Tibial artery (tissue), 4 donors: ENCODE results near the gene ADRM1.

ENCODE experiments used
- DNase-seq, 2 donors: peaks; one replicate each; pipeline ENCODE4 v3.0.0-alpha.2; 2019
- H3K27ac ChIP-seq, 2 donors: fragments of 200-600 bp; sonication (generic) in 1 of 2; 1 replicate in 1 of 2; 2 replicates in 1 of 2; pipeline ENCODE4 v1.5.1; 2018 to 2019; ENCODE audit warnings: mild to moderate bottlenecking in 1 of 2
- H3K27me3 ChIP-seq, 2 donors: fragments of 200-600 bp; sonication (generic) in 1 of 2; one replicate each; pipeline versions ENCODE4 v1.5.1 to v1.6.0; 2016 to 2019
- H3K36me3 ChIP-seq, 3 donors: fragments of 200-600 bp; sonication (generic) in 2 of 3; one replicate each; pipeline ENCODE4 v1.5.1; 2016 to 2019; ENCODE audit warnings: mild to moderate bottlenecking in 2 of 3
- H3K4me1 ChIP-seq, 4 donors: fragments of 200-600 bp; sonication (generic) in 2 of 4; 1 replicate in 3 of 4; 2 replicates in 1 of 4; pipeline ENCODE4 v1.5.1; 2016 to 2019
- H3K4me3 ChIP-seq, 2 donors: fragments of 200-600 bp; sonication (generic) in 1 of 2; 1 replicate in 1 of 2; 2 replicates in 1 of 2; pipeline ENCODE4 v1.5.1; 2018 to 2019; ENCODE audit warnings: mild to moderate bottlenecking in 2 of 2
- H3K9me3 ChIP-seq, 3 donors: fragments of 200-600 bp; sonication (generic) in 1 of 3; one replicate each; pipeline ENCODE4 v1.5.1; 2016 to 2019
- intact Hi-C: fragments of 100-400 bp; cut with DNase I; formaldehyde crosslinking; loops from one replicate; pipeline ENCODE4 v1.15.0; 2023; ENCODE audit warnings: low total_unique reads
- TF ChIP-seq, protein P1 (sequence below), 2 experiments: fragments of 200-600 bp in 1 of 2; fragments of 450-650 bp in 1 of 2; IDR thresholded peaks; one replicate each; pipeline ENCODE4 v1.5.1; 2017 to 2019; ENCODE audit warnings: antibody characterized with exemption in 2 of 2, mild to moderate bottlenecking in 1 of 2, moderate library complexity in 1 of 2

Gene ADRM1

DNA sequence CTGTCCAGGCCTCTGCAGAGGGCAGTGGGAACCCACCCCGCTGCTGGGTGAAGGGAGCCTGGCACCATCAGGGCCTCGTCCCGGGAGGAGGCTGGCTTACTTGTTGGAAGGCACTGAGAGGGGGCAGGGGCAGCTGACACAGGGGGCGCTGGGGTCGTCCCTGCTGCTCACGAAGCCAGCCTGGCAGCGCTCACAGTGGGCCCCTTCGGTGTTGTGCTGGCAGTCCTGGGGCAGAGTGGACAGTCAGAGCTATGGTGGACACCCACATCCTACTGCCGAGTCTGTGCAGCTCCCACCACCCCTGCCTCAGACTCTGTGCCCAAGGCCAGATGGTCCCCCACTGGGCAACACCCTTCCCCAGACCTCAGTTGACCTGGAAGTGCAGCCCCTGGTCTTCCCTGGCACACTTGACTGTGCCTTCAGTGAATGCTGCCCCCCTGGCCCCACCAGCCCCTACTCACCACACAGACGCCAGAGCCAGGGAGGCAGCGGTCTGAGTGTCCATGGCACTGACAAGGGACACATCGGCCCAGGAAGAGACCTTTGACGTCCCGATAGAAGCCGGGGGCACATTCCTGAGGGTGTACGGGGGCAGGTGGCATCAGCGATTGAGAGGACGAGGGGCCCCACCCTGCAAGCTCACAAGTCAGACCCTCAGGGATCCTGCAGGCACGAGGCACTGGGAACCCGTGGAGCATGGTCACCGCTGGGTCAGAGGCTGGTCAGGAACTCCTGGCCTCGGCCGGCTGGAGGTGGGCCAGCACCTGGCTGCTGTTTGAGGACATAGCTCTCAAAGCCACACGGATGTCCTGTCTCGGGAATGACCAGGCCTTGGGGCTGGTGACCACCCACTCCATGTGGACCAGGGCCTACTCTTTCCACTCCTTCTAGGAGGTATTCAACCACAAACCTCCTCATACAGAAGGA is 21.4 kb downstream of the ADRM1 start:
- Histone ChIP-seq H3K4me1 (no peaks in the 10 kb centered on the region), H3K9me3 (no peaks in the 10 kb centered on the region), H3K4me3 (no peak overlapping the region), H3K36me3 (peaks cover 89 to 96% (median 90%) of the 10 kb centered on the region in 3 donors), H3K27ac (no peak overlapping the region), H3K27me3 (no peaks in the 10 kb centered on the region)
- no peak for DNase-seq
- intact Hi-C loops, result no loop called here
- TF ChIP-seq, protein P1, sequence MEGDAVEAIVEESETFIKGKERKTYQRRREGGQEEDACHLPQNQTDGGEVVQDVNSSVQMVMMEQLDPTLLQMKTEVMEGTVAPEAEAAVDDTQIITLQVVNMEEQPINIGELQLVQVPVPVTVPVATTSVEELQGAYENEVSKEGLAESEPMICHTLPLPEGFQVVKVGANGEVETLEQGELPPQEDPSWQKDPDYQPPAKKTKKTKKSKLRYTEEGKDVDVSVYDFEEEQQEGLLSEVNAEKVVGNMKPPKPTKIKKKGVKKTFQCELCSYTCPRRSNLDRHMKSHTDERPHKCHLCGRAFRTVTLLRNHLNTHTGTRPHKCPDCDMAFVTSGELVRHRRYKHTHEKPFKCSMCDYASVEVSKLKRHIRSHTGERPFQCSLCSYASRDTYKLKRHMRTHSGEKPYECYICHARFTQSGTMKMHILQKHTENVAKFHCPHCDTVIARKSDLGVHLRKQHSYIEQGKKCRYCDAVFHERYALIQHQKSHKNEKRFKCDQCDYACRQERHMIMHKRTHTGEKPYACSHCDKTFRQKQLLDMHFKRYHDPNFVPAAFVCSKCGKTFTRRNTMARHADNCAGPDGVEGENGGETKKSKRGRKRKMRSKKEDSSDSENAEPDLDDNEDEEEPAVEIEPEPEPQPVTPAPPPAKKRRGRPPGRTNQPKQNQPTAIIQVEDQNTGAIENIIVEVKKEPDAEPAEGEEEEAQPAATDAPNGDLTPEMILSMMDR (IDR thresholded peaks at IDR 0.05), result no peak

DNA sequence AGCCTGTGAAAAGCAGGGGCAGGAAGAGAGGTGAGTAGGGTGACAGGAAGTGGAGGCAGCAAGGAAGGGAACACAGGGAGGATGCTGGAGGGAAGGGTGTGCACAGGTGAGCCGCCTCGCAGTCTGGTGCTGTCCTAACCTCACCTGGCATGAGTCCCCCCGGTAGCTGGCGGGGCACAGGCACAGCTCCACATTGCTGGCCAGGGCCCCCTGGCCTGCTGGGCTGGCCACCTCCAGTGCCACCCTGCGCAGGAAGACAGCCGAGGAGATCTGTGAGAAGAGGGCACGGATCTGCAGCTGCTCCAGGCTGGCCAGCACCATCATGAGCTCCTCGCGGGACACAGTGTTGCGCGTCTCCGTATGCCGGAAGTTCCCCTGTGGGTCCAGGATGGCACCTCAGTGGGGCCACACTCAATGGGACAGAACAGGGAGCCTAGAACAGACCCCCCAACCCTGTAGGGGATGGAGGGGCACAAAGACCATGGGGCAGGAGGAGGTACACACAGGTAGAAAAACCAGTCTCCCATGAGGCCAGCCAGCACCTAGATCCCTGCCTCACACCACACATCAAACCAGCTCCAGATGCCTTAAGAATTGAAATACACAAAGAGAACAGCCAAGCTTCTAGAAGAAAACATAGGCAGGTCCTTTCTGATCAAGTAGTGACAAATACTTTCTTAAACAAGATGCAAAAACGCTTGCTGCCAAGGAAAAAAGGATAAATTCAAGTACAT is 22.5 kb downstream of the ADRM1 start:
- TF ChIP-seq, protein P1 (IDR thresholded peaks at IDR 0.05), result no peak
- no peak overlapping the region for H3K4me3 ChIP-seq
- no peak overlapping the region for H3K27ac ChIP-seq
- no peaks in the 10 kb centered on the region for H3K9me3 ChIP-seq
- H3K27me3 ChIP-seq, result no peaks in the 10 kb centered on the region
- no peaks in the 10 kb centered on the region for H3K4me1 ChIP-seq
- peaks cover 91 to 96% (median 92%) of the 10 kb centered on the region in 3 donors for H3K36me3 ChIP-seq
- intact Hi-C loops, result no loop called here
- no peak for DNase-seq

DNA sequence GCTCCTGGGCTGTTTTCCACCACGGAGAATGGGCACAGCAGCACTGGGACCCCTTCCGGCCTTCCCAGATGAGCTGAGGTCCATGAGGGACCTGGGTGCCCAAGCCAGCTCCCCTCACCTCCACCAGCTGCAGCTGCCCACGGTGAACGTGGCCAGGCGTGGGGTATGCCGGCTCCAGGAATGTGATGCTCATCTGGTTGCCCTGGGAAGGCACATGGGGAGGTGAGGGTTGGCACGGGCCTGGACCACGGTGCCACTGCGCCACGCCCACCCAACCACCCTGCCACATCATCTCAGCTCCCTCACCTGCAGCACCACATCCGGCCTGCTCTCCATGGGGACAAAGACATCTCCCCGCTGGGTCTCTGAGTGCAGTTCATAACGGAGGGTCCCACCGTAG is 23.8 kb downstream of the ADRM1 start:
- intact Hi-C loops, result no loop called here
- H3K27me3 ChIP-seq, result no peaks in the 10 kb centered on the region
- H3K36me3 ChIP-seq, result peaks cover 97 to 100% (median 98%) of the 10 kb centered on the region in 3 donors
- no peak overlapping the region for H3K4me3 ChIP-seq
- H3K4me1 ChIP-seq, result no peaks in the 10 kb centered on the region
- TF ChIP-seq, protein P1 (IDR thresholded peaks at IDR 0.05), result no peak
- H3K27ac ChIP-seq, result no peak overlapping the region
- no peaks in the 10 kb centered on the region for H3K9me3 ChIP-seq
- DNase-seq, result no peak

DNA sequence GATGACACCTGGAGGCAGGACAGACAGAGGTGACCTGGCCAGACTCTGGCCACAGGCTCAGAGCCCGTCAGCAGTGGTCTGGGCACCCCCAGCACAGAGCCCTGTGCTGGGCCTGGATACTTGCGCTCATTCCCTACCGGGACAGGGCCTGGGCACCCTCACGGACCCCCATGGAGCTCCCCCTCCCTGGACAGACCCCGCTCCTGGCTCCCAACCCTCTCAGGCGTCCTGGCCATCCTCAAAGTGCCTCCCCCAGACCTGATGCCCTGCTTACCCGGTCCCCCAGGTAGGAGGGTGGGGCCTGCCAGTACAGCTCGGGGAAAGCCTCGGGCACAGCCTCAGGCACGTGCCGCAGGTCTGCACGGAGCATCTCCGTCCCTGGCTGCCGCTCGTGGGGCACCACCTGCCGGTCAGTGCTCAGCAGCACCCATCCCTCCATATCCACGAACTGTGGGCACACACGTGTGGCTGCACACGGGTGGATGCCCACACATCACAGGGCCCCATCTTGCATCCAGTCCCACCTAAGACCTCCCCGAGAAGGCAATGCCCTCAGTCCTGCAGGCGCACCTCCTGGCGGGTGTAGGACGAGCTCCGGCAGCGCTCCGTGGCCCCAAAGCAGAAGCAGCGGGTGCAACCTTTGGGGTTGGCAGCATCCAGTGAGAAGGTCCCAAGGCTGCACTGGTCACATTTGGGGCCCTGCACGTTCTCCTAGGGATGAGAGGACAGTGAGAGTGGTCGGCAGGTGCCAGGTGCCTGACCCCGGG is 24.3 kb downstream of the ADRM1 start:
- DNase-seq, result no peak
- Histone ChIP-seq H3K9me3 (no peaks in the 10 kb centered on the region), H3K36me3 (peaks cover 97 to 100% (median 98%) of the 10 kb centered on the region in 3 donors), H3K4me3 (no peak overlapping the region), H3K27me3 (no peaks in the 10 kb centered on the region), H3K27ac (no peak overlapping the region), H3K4me1 (no peaks in the 10 kb centered on the region)
- intact Hi-C loops, result no loop called here
- TF ChIP-seq, protein P1 (IDR thresholded peaks at IDR 0.05), result no peak

DNA sequence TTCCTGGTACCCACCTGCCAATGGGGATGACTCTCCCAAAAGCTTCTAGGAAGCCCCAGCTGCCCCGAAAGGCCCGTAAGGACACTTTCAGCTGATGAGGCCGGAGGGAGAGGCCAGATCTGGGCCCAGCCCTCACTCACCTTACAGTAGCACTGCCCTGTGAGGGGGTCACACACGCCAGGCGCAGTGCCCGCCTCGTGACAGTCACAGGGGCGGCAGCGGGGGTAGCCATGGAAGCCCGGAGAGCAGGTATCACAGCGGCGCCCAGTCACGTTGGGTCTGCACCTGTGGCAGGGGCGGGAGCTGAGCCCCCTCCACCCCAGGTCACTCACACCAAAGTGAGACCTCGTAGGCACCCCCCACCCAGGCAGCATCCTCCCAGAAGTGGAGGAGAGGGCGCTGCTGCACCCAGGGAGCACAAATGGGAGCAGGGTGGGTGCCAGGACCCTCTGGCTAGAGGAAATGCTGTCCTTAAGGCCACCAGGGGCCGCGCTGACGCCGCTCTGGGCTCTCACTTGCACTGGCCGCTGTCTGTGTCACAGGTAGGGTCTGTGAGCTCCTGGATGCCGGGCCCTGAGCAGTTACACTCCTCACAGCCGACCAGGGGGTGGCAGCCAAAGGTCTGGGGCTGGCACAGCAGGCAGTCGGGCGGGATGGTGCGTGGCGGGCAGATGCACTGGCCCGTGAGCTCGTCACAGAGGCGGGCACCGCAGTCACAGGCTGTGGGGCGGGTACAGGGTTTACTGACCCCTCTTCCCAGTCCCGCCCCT is 25.1 kb downstream of the ADRM1 start:
- intact Hi-C loops, result no loop called here
- H3K27ac ChIP-seq, result no peak overlapping the region
- no peak for DNase-seq
- H3K4me3 ChIP-seq, result no peak overlapping the region
- TF ChIP-seq, protein P1 (IDR thresholded peaks at IDR 0.05), result no peak
- H3K27me3 ChIP-seq, result no peaks in the 10 kb centered on the region
- H3K9me3 ChIP-seq, result no peaks in the 10 kb centered on the region
- no peaks in the 10 kb centered on the region for H3K4me1 ChIP-seq
- peaks cover 98 to 100% (median 99%) of the 10 kb centered on the region in 3 donors for H3K36me3 ChIP-seq
